HCT116 (cell line): ENCODE measurements around the gene PLCB1. TPM values are rescaled to one million over a fixed set of nuclear protein-coding genes. Genes with fewer than 3 reads are reported as not detected.
A peak's percentile ranks its signal among the peaks of the same experiment; 100 is the strongest.

Source experiments
- ATAC-seq: fragments of 200-7000 bp; cut with Tn5 transposase; 2 replicates; pipeline ENCODE4 v1.9.1; 2020; ENCODE audit warnings: mild to moderate bottlenecking, moderate library complexity
- BruUV-seq: library from RNA; stranded (reverse); fragments of 400-500 nt; replicated peaks from 2 replicates; lab custom pipeline; 2021; lab: Mats Ljungman, UMichigan
- CTCF ChIA-PET: fragments of 300-600 bp; sonication (Branson Sonifier 250); formaldehyde crosslinking; loops from one replicate; lab custom pipeline; 2021; ENCODE audit warnings: antibody characterized with exemption; lab: Charles Lee
- POLR2A ChIA-PET: fragments of 300-600, 350-600 bp; sonication (Branson Sonifier 250); formaldehyde crosslinking; loops from one replicate; lab custom pipeline; 2021; ENCODE audit warnings: antibody characterized with exemption; lab: Charles Lee
- RAD21 ChIA-PET, 2 experiments: fragments of 300-600 bp; sonication (Branson Sonifier 250); formaldehyde crosslinking; loops; one replicate each; lab custom pipeline; 2023; ENCODE audit warnings: low total read pairs in 2 of 2; ENCODE audit not compliant: uncharacterized antibody in 2 of 2, unreplicated experiment in 2 of 2, low non-redundant PET in 1 of 2; lab: Charles Lee
- DNase-seq: peaks from one replicate; pipeline ENCODE4 v3.0.0-alpha.2; 2010; ENCODE audit warnings: low read depth, low spot score
- H2AFZ ChIP-seq: fragments of 200-600 bp; shearing (Covaris generic), sonication (generic); 2 replicates; pipeline ENCODE4 v1.6.1; 2017; ENCODE audit warnings: low read depth, mixed run types, mixed read lengths, antibody characterized with exemption, low read length; ENCODE audit not compliant: poor library complexity, severe bottlenecking
- H3K27ac ChIP-seq: 2 replicates; pipeline ENCODE4 v1.5.1; 2012; ENCODE audit warnings: low read depth, low read length
- H3K27me3 ChIP-seq: fragments of 200-600 bp; sonication (generic); 2 replicates; pipeline ENCODE4 v1.6.1; 2016; ENCODE audit warnings: mixed run types, low read length, mixed read lengths; ENCODE audit not compliant: insufficient read depth
- H3K36me3 ChIP-seq, 2 experiments: fragments of 200-500 bp in 1 of 2; fragments of 200-600 bp in 1 of 2; sonication (Bioruptor generic) in 1 of 2; sonication (generic) in 1 of 2; 2 replicates each; pipeline versions ENCODE4 v1.5.1 to v1.6.1; 2014 to 2016; ENCODE audit warnings: low read length in 2 of 2, inconsistent platforms in 1 of 2, mixed read lengths in 1 of 2, mixed run types in 1 of 2; ENCODE audit not compliant: insufficient read depth in 2 of 2, control insufficient read depth in 1 of 2
- H3K4me1 ChIP-seq, 2 experiments: fragments of 200-600 bp in 1 of 2; sonication (generic) in 1 of 2; 2 replicates each; pipeline versions ENCODE4 v1.5.1 to v1.6.1; 2012 to 2017; ENCODE audit warnings: low read length in 2 of 2, inconsistent platforms in 1 of 2, mild to moderate bottlenecking in 1 of 2, mixed read lengths in 1 of 2, mixed run types in 1 of 2, moderate library complexity in 1 of 2; ENCODE audit not compliant: insufficient read depth in 2 of 2, control insufficient read depth in 1 of 2
- H3K4me2 ChIP-seq: fragments of 200-600 bp; sonication (generic); 2 replicates; pipeline ENCODE4 v1.6.1; 2017; ENCODE audit warnings: mixed run types, low read length, mixed read lengths
- H3K4me3 ChIP-seq, 2 experiments: fragments of 200-600 bp in 1 of 2; sonication (generic) in 1 of 2; replicated peaks in 1 of 2; 2 replicates each; pipeline ENCODE4 v1.5.1; 2011 to 2016; ENCODE audit warnings: low read length in 2 of 2, control low read depth in 1 of 2, low read depth in 1 of 2, mild to moderate bottlenecking in 1 of 2, mixed read lengths in 1 of 2, mixed run types in 1 of 2
- H3K79me2 ChIP-seq: fragments of 200-600 bp; sonication (generic); 2 replicates; pipeline ENCODE4 v1.6.1; 2017; ENCODE audit warnings: mild to moderate bottlenecking, mixed run types, low read length, moderate library complexity, mixed read lengths; ENCODE audit not compliant: insufficient read depth
- H3K9ac ChIP-seq: fragments of 200-600 bp; sonication (generic); 2 replicates; pipeline ENCODE4 v1.6.1; 2016; ENCODE audit warnings: low read length, mixed read lengths
- H3K9me2 ChIP-seq: fragments of 200-600 bp; sonication (generic), shearing (Covaris generic); 2 replicates; pipeline ENCODE4 v1.6.1; 2017; ENCODE audit warnings: mixed run types, mild to moderate bottlenecking, moderate library complexity; ENCODE audit not compliant: insufficient read depth
- H3K9me3 ChIP-seq, 2 experiments: fragments of 200-500 bp in 1 of 2; fragments of 200-600 bp in 1 of 2; sonication (Bioruptor generic) in 1 of 2; sonication (generic) in 1 of 2; 2 replicates each; pipeline ENCODE4 v1.6.1; 2014 to 2017; ENCODE audit warnings: low read length in 2 of 2, mixed read lengths in 2 of 2, inconsistent platforms in 1 of 2, low read depth in 1 of 2, mild to moderate bottlenecking in 1 of 2, mixed run types in 1 of 2, moderate library complexity in 1 of 2; ENCODE audit not compliant: control insufficient read depth in 1 of 2, insufficient read depth in 1 of 2
- H4K20me1 ChIP-seq: fragments of 200-600 bp; sonication (generic), shearing (Covaris generic); 2 replicates; pipeline ENCODE4 v1.6.1; 2017; ENCODE audit warnings: mixed run types, mild to moderate bottlenecking, moderate library complexity; ENCODE audit not compliant: insufficient read depth
- EZH2phosphoT487 ChIP-seq: fragments of 200-600 bp; IDR thresholded peaks from 2 replicates; pipeline ENCODE4 v1.6.1; 2018; ENCODE audit warnings: antibody characterized with exemption, borderline replicate concordance
- JUND ChIP-seq: IDR thresholded peaks from 2 replicates; pipeline ENCODE4 v1.6.1; 2012
- RAD21 ChIP-seq: IDR thresholded peaks from 2 replicates; pipeline ENCODE4 v1.6.1; 2012; ENCODE audit warnings: low read depth, mild to moderate bottlenecking
- ZFX ChIP-seq: fragments of 450-650 bp; IDR thresholded peaks from 2 replicates; pipeline ENCODE4 v1.6.1; 2017
- intact Hi-C: fragments of 100-400 bp; cut with micrococcal nuclease; formaldehyde crosslinking; loops from 2 replicates; pipeline ENCODE4 v1.10.0; 2022
- total RNA-seq: library from RNA; stranded (reverse); gene quantifications from one replicate; pipeline ENCODE4 v1.2.1, GENCODE V29; 2021; ENCODE audit not compliant: unreplicated experiment

Gene PLCB1
- total RNA-seq, 1 experiment from 2014 or later = 15.8 TPM

- Histone ChIP-seq H3K4me1 (no peaks in the 10 kb centered on the region), H3K9me3 (no peaks in the 10 kb centered on the region), H3K36me3 (no peaks in the 10 kb centered on the region), H3K79me2 (no peaks in the 10 kb centered on the region), H3K9ac (no peak overlapping the region), H3K4me2 (no peak overlapping the region), H4K20me1 (no peaks in the 10 kb centered on the region), H2AFZ (no peak overlapping the region), H3K4me3 (no peak overlapping the region), H3K27ac (no peak overlapping the region), H3K27me3 (no peaks in the 10 kb centered on the region), H3K9me2 (no peaks in the 10 kb centered on the region)
- TF ChIP-seq EZH2phosphoT487 (no peak), JUND (0 out of 2 replicates have a peak, but pooled peaks have one; percentile 14)
- no TSS peak for BruUV-seq
- DNase-seq (peak; percentile 6), ATAC-seq (no peak)
- intact Hi-C loops = no loop called here
- ChIA-PET CTCF (no interaction called here), RAD21 (no interaction called here), POLR2A (no interaction called here)
Observed at GRCh38 chr20:8414586-8415274, 282.7 kb downstream of the PLCB1 start.

GRCh38 chr20:8421981-8422380, 289.9 kb downstream of the PLCB1 start:
- DNase-seq (no peak), ATAC-seq (no peak)
- ChIA-PET RAD21 (no interaction called here), POLR2A (no interaction called here), CTCF (no interaction called here)
- H3K4me1 ChIP-seq = no peaks in the 10 kb centered on the region
- no peaks in the 10 kb centered on the region for H4K20me1 ChIP-seq
- no peak overlapping the region for H3K4me2 ChIP-seq
- H3K27me3 ChIP-seq = no peaks in the 10 kb centered on the region
- H3K4me3 ChIP-seq = no peak overlapping the region
- no peaks in the 10 kb centered on the region for H3K79me2 ChIP-seq
- intact Hi-C loops = no loop called here
- no peaks in the 10 kb centered on the region for H3K36me3 ChIP-seq
- H3K9ac ChIP-seq = no peak overlapping the region
- H3K9me3 ChIP-seq = no peaks in the 10 kb centered on the region
- no peak overlapping the region for H2AFZ ChIP-seq
- no peak overlapping the region for H3K27ac ChIP-seq
- TF ChIP-seq RAD21 (no peak), ZFX (no peak)
- no peaks in the 10 kb centered on the region for H3K9me2 ChIP-seq
- BruUV-seq = no TSS peak
